SJCRH30 (cell line): ENCODE data around the gene FAS. TPM values are rescaled to one million over a fixed set of nuclear protein-coding genes. Genes with fewer than 3 reads are reported as not detected.

Experiments used
- DNase-seq, 2 experiments: peaks; one replicate each; pipeline ENCODE4 v3.0.0-alpha.2; 2015 to 2020
- H3K27ac ChIP-seq: fragments of 250-450 bp; sonication (Bioruptor Pico); 2 replicates; pipeline ENCODE4 v1.5.1; 2020; ENCODE audit warnings: mild to moderate bottlenecking, moderate library complexity
- H3K27me3 ChIP-seq: fragments of 250-450 bp; sonication (Bioruptor Pico); 2 replicates; pipeline ENCODE4 v1.5.1; 2020; ENCODE audit warnings: mild to moderate bottlenecking, moderate library complexity
- H3K36me3 ChIP-seq: fragments of 250-450 bp; sonication (Bioruptor Pico); 2 replicates; pipeline ENCODE4 v1.5.1; 2020; ENCODE audit warnings: mild to moderate bottlenecking, moderate library complexity
- H3K4me1 ChIP-seq: fragments of 250-450 bp; sonication (Bioruptor Pico); 2 replicates; pipeline ENCODE4 v1.5.1; 2020; ENCODE audit warnings: mild to moderate bottlenecking, moderate library complexity
- H3K4me3 ChIP-seq: fragments of 250-450 bp; sonication (Bioruptor Pico); 2 replicates; pipeline ENCODE4 v1.5.1; 2020; ENCODE audit warnings: mild to moderate bottlenecking, moderate library complexity
- H3K9me3 ChIP-seq: fragments of 250-450 bp; sonication (Bioruptor Pico); replicated peaks from 2 replicates; pipeline ENCODE4 v1.5.1; 2020; ENCODE audit warnings: mild to moderate bottlenecking, moderate library complexity
- total RNA-seq: library from RNA; depleted of rRNA; stranded (reverse); fragments of >200 nt; shearing (Covaris generic); gene quantifications from 2 replicates; pipeline ENCODE4 v1.2.3, GENCODE V29; 2014

FAS gene
- total RNA-seq, 1 experiment from 2014 or later: 0.75 TPM

- Histone ChIP-seq H3K4me3 (no peak overlapping the region), H3K4me1 (no peaks in the 10 kb centered on the region), H3K27me3 (no peaks in the 10 kb centered on the region), H3K36me3 (no peaks in the 10 kb centered on the region), H3K9me3 (no peaks in the 10 kb centered on the region), H3K27ac (no peak overlapping the region)
- DNase-seq: no peak
Measured at GRCh38 chr10:88961266-88961665, 29.3 kb upstream of the FAS start.

- no peaks in the 10 kb centered on the region for H3K27me3 ChIP-seq
- no peaks in the 10 kb centered on the region for H3K9me3 ChIP-seq
- no peaks in the 10 kb centered on the region for H3K36me3 ChIP-seq
- DNase-seq: no peak
- no peak overlapping the region for H3K27ac ChIP-seq
- H3K4me1 ChIP-seq: no peaks in the 10 kb centered on the region
- H3K4me3 ChIP-seq: no peak overlapping the region
Measured at GRCh38 chr10:88962336-88962735, 28.3 kb upstream of the FAS start.

GRCh38 chr10:88963318-88963717 is 27.3 kb upstream of the FAS start:
- Histone ChIP-seq H3K9me3 (no peaks in the 10 kb centered on the region), H3K36me3 (no peaks in the 10 kb centered on the region), H3K4me1 (no peaks in the 10 kb centered on the region), H3K4me3 (no peak overlapping the region), H3K27ac (no peak overlapping the region), H3K27me3 (no peaks in the 10 kb centered on the region)
- no peak for DNase-seq

GRCh38 chr10:88964360-88964759 is 26.2 kb upstream of the FAS start:
- no peaks in the 10 kb centered on the region for H3K36me3 ChIP-seq
- H3K9me3 ChIP-seq: no peaks in the 10 kb centered on the region
- H3K27ac ChIP-seq: no peak overlapping the region
- H3K4me3 ChIP-seq: no peak overlapping the region
- H3K27me3 ChIP-seq: no peaks in the 10 kb centered on the region
- DNase-seq: no peak
- no peaks in the 10 kb centered on the region for H3K4me1 ChIP-seq

- no peaks in the 10 kb centered on the region for H3K9me3 ChIP-seq
- no peaks in the 10 kb centered on the region for H3K27me3 ChIP-seq
- H3K4me1 ChIP-seq: no peaks in the 10 kb centered on the region
- no peak overlapping the region for H3K4me3 ChIP-seq
- no peak for DNase-seq
- H3K36me3 ChIP-seq: no peaks in the 10 kb centered on the region
- no peak overlapping the region for H3K27ac ChIP-seq
Measured at GRCh38 chr10:88964869-88965415, 25.7 kb upstream of the FAS start.

- no peak for DNase-seq
- H3K27me3 ChIP-seq: no peaks in the 10 kb centered on the region
- no peaks in the 10 kb centered on the region for H3K4me1 ChIP-seq
Measured at GRCh38 chr10:88966797-88967196, 23.8 kb upstream of the FAS start.

GRCh38 chr10:88968391-88968790 is 22.2 kb upstream of the FAS start:
- Histone ChIP-seq H3K4me3 (no peak overlapping the region), H3K27ac (no peak overlapping the region), H3K36me3 (no peaks in the 10 kb centered on the region), H3K4me1 (no peaks in the 10 kb centered on the region), H3K27me3 (no peaks in the 10 kb centered on the region), H3K9me3 (no peaks in the 10 kb centered on the region)
- no peak for DNase-seq

More at GRCh38 chr10:88966797-88967196, 23.8 kb upstream of the FAS start:
- Histone ChIP-seq H3K9me3 (no peaks in the 10 kb centered on the region), H3K27ac (no peak overlapping the region), H3K4me3 (no peak overlapping the region), H3K36me3 (no peaks in the 10 kb centered on the region)

GRCh38 chr10:88971221-88972061 is 19.2 kb upstream of the FAS start:
- Histone ChIP-seq H3K36me3 (no peaks in the 10 kb centered on the region), H3K4me3 (no peak overlapping the region), H3K27me3 (no peaks in the 10 kb centered on the region), H3K4me1 (no peaks in the 10 kb centered on the region), H3K9me3 (no peaks in the 10 kb centered on the region), H3K27ac (no peak overlapping the region)
- no peak for DNase-seq

GRCh38 chr10:88974012-88974411 is 16.6 kb upstream of the FAS start:
- Histone ChIP-seq H3K9me3 (no peaks in the 10 kb centered on the region), H3K4me1 (no peaks in the 10 kb centered on the region), H3K27me3 (no peaks in the 10 kb centered on the region), H3K4me3 (no peak overlapping the region), H3K36me3 (no peaks in the 10 kb centered on the region), H3K27ac (no peak overlapping the region)
- no peak for DNase-seq

- Histone ChIP-seq H3K36me3 (no peaks in the 10 kb centered on the region), H3K4me3 (peak overlapping the region; percentile 13; the same call in 1 of the 2 replicates), H3K27ac (no peak overlapping the region), H3K4me1 (no peaks in the 10 kb centered on the region; the same call in 1 of the 2 replicates), H3K27me3 (no peaks in the 10 kb centered on the region), H3K9me3 (no peaks in the 10 kb centered on the region)
- DNase-seq: no peak
Measured at GRCh38 chr10:88974446-88975376, 15.9 kb upstream of the FAS start.

- H3K4me3 ChIP-seq: 0 out of 2 replicates have a peak overlapping the region, but pooled peaks have one; percentile 13
- no peaks in the 10 kb centered on the region; the same call in 1 of the 2 replicates for H3K4me1 ChIP-seq
- no peaks in the 10 kb centered on the region for H3K36me3 ChIP-seq
- no peak for DNase-seq
- no peak overlapping the region for H3K27ac ChIP-seq
- no peaks in the 10 kb centered on the region for H3K9me3 ChIP-seq
- no peaks in the 10 kb centered on the region for H3K27me3 ChIP-seq
Measured at GRCh38 chr10:88975377-88975720, 15.2 kb upstream of the FAS start.

- Histone ChIP-seq H3K27ac (no peak overlapping the region), H3K27me3 (no peaks in the 10 kb centered on the region), H3K4me1 (no peaks in the 10 kb centered on the region; the same call in 1 of the 2 replicates), H3K9me3 (no peaks in the 10 kb centered on the region), H3K4me3 (no peak overlapping the region), H3K36me3 (no peaks in the 10 kb centered on the region)
- no peak for DNase-seq
Measured at GRCh38 chr10:88978463-88978862, 12.1 kb upstream of the FAS start.

- Histone ChIP-seq H3K27ac (no peak overlapping the region), H3K4me3 (no peak overlapping the region), H3K9me3 (no peaks in the 10 kb centered on the region), H3K4me1 (no peaks in the 10 kb centered on the region; the same call in 1 of the 2 replicates), H3K27me3 (no peaks in the 10 kb centered on the region), H3K36me3 (no peaks in the 10 kb centered on the region)
- DNase-seq: peak; percentile 32 to 47
Measured at GRCh38 chr10:88979153-88979562, 11.4 kb upstream of the FAS start.

GRCh38 chr10:88979603-88980002 is 11.0 kb upstream of the FAS start:
- Histone ChIP-seq H3K27me3 (no peaks in the 10 kb centered on the region), H3K36me3 (no peaks in the 10 kb centered on the region), H3K9me3 (no peaks in the 10 kb centered on the region), H3K27ac (no peak overlapping the region), H3K4me1 (no peaks in the 10 kb centered on the region; the same call in 1 of the 2 replicates), H3K4me3 (no peak overlapping the region)
- DNase-seq: no peak

GRCh38 chr10:88980247-88980646 is 10.4 kb upstream of the FAS start:
- H3K27ac ChIP-seq: no peak overlapping the region
- DNase-seq: no peak
- no peaks in the 10 kb centered on the region; the same call in 1 of the 2 replicates for H3K4me1 ChIP-seq
- H3K36me3 ChIP-seq: no peaks in the 10 kb centered on the region
- H3K27me3 ChIP-seq: no peaks in the 10 kb centered on the region
- no peak overlapping the region for H3K4me3 ChIP-seq
- H3K9me3 ChIP-seq: no peaks in the 10 kb centered on the region
